Spleen (tissue), 11 donors: Measurements from ENCODE around the gene CFAP157. TPM values are rescaled to one million over a fixed set of nuclear protein-coding genes. Genes with fewer than 3 reads are reported as not detected.

Experiments
- DNase-seq: peaks from one replicate; pipeline ENCODE4 v3.0.0-alpha.2; 2020
- H3K27ac ChIP-seq, 8 donors: fragments of 200-600 bp; sonication (generic) in 7 of 8; 1 replicate in 4 of 8; 2 replicates in 4 of 8; pipeline versions ENCODE4 v1.5.0 to v1.8.0; 2016 to 2021; ENCODE audit warnings: inconsistent platforms in 4 of 8, mild to moderate bottlenecking in 4 of 8, moderate library complexity in 1 of 8
- H3K27me3 ChIP-seq, 7 donors: fragments of 200-600 bp; sonication (generic) in 6 of 7; replicated peaks in 1 of 7; 1 replicate in 4 of 7; 2 replicates in 3 of 7; pipeline versions ENCODE4 v1.5.0 to v1.8.0; 2016 to 2021; ENCODE audit warnings: inconsistent platforms in 3 of 7, mild to moderate bottlenecking in 1 of 7
- H3K36me3 ChIP-seq, 6 donors: fragments of 200-600 bp; sonication (generic) in 5 of 6; 1 replicate in 4 of 6; 2 replicates in 2 of 6; pipeline versions ENCODE4 v1.5.0 to v1.8.0; 2016 to 2021; ENCODE audit warnings: inconsistent platforms in 2 of 6
- H3K4me1 ChIP-seq, 6 donors: fragments of 200-600 bp; sonication (generic) in 5 of 6; 1 replicate in 3 of 6; 2 replicates in 3 of 6; pipeline versions ENCODE4 v1.5.0 to v1.8.0; 2016 to 2021; ENCODE audit warnings: inconsistent platforms in 3 of 6
- H3K4me3 ChIP-seq, 8 donors: fragments of 200-600 bp; sonication (generic) in 7 of 8; 1 replicate in 4 of 8; 2 replicates in 4 of 8; pipeline versions ENCODE4 v1.5.0 to v1.8.0; 2016 to 2021; ENCODE audit warnings: inconsistent platforms in 4 of 8, mild to moderate bottlenecking in 4 of 8, moderate library complexity in 2 of 8
- H3K9me3 ChIP-seq, 8 donors: fragments of 200-600 bp; sonication (generic) in 7 of 8; 1 replicate in 4 of 8; 2 replicates in 4 of 8; pipeline versions ENCODE4 v1.5.0 to v1.8.0; 2016 to 2021; ENCODE audit warnings: inconsistent platforms in 4 of 8
- POLR2A ChIP-seq, 3 donors: fragments of 450-650 bp; IDR thresholded peaks; one replicate each; pipeline ENCODE4 v1.5.1; 2017; ENCODE audit warnings: antibody characterized with exemption in 3 of 3, mild to moderate bottlenecking in 1 of 3
- POLR2AphosphoS5 ChIP-seq, 3 donors: sonication (generic); formaldehyde crosslinking; IDR thresholded peaks; one replicate each; pipeline ENCODE4 v1.5.1; 2017; ENCODE audit warnings: antibody characterized with exemption in 3 of 3
- WGBS, 5 donors: extraction: QIAGEN DNeasy Blood & Tissue Kit in 3 of 5; methylation state at CpG; one replicate each; pipeline versions ENCODE4 v1.1.5 to v1.1.7; 2013 to 2018; 5-methylcytosine and 5-hydroxymethylcytosine counted together
- intact Hi-C: fragments of 100-400 bp; cut with DNase I; formaldehyde crosslinking; loops from one replicate; pipeline ENCODE4 v1.15.0; 2023; ENCODE audit warnings: low total_unique reads
- polyA plus RNA-seq, 3 donors: library from polyadenylated mRNA; stranded (reverse); fragments of 200-250 nt; gene quantifications; one replicate each; pipeline ENCODE4 v1.2.1, GENCODE V29; 2013
- total RNA-seq, 7 donors: library from RNA; depleted of rRNA in 3 of 7; stranded (reverse); fragments of >200 nt in 3 of 7; fragmentation: NEBNext Ultra II Directional in 4 of 7; extraction: Animal tissue kit (Norgen Biotek cat#: 25700) in 4 of 7; gene quantifications; one replicate each; pipeline versions ENCODE4 v1.1.0 to v1.2.1, GENCODE V29; 2016 to 2021
- TF ChIP-seq, protein P1 (sequence below), 11 experiments: fragments of 200-600 bp in 7 of 11; fragments of 450-650 bp in 4 of 11; sonication (generic) in 4 of 11; IDR thresholded peaks in 8 of 11; conservative IDR thresholded peaks in 3 of 11; 1 replicate in 7 of 11; 2 replicates in 4 of 11; pipeline versions ENCODE4 v1.4.0 to v1.8.0; 2016 to 2021; ENCODE audit warnings: antibody characterized with exemption in 11 of 11, inconsistent platforms in 4 of 11, mild to moderate bottlenecking in 1 of 11
- donor health status: healthy with polysubstance abuse.
- donor health status: DM: no; HTN: no; CAD: no; lungs with moderate emphysema.
- donor health status: DM: no; HTN: no; CAD: no.
- donor health status: Bipolar disorder and iron deficiency.
- donor health status: healthy.
- donor health status: DM: no; HTN: no; CAD: no.
- donor health status: DM: yes; HTN: yes; CAD: no.

Gene CFAP157
- total and polyA plus RNA-seq, 10 donors, result 0.09 to 0.21 (median 0.13) TPM; not detected in 3

- intact Hi-C loops, result no loop called here
Observed at GRCh38 chr9:127712371-127712770, 5.6 kb downstream of the CFAP157 start.

DNA sequence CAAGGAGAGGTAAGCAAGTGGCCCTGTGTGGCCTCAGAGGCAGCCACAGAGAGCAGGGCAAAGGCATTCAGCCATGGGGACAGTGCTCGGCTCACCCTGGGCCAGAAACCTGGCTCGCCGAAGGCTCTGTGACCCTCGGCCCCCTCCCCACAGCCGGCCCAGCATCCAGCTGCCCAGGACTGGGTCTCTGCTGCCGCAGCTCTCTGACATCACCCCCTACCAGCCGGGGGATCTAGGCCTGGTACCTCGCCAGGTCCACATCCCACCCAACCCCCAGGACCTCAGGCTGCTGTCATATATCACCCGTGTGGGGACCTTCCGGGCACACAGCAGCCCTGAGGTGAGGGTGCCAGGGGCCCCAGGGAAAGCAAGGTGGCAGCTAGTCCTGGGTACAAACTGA, 6.1 kb downstream of the CFAP157 start:
- Histone ChIP-seq H3K9me3 (no peaks in the 10 kb centered on the region), H3K36me3 (peaks cover 0 to 12% (median 0%) of the 10 kb centered on the region in 6 donors), H3K4me3 (no peak overlapping the region), H3K27me3 (no peaks in the 10 kb centered on the region), H3K27ac (no peak overlapping the region), H3K4me1 (peaks cover 11 to 50% (median 37%) of the 10 kb centered on the region in 6 donors)
- intact Hi-C loops, result no loop called here
- no peak for DNase-seq
- WGBS, 5 donors, result 94 to 100% (median 94%) methylated on average over 2 to 10 of the region's 10 CpGs
- TF ChIP-seq POLR2A (IDR thresholded peaks at IDR 0.05), result no peak
- TF ChIP-seq, protein P1, sequence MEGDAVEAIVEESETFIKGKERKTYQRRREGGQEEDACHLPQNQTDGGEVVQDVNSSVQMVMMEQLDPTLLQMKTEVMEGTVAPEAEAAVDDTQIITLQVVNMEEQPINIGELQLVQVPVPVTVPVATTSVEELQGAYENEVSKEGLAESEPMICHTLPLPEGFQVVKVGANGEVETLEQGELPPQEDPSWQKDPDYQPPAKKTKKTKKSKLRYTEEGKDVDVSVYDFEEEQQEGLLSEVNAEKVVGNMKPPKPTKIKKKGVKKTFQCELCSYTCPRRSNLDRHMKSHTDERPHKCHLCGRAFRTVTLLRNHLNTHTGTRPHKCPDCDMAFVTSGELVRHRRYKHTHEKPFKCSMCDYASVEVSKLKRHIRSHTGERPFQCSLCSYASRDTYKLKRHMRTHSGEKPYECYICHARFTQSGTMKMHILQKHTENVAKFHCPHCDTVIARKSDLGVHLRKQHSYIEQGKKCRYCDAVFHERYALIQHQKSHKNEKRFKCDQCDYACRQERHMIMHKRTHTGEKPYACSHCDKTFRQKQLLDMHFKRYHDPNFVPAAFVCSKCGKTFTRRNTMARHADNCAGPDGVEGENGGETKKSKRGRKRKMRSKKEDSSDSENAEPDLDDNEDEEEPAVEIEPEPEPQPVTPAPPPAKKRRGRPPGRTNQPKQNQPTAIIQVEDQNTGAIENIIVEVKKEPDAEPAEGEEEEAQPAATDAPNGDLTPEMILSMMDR (IDR thresholded peaks at IDR 0.05 in 8 of 11, conservative IDR thresholded peaks at IDR 0.05 in 3 of 11), result no peak
- TF ChIP-seq POLR2AphosphoS5 (IDR thresholded peaks at IDR 0.05), result no peak

More at GRCh38 chr9:127712371-127712770, 5.6 kb downstream of the CFAP157 start:
- peaks cover 0 to 12% (median 0%) of the 10 kb centered on the region in 6 donors for H3K36me3 ChIP-seq
- TF ChIP-seq POLR2A (IDR thresholded peaks at IDR 0.05) (no peak), POLR2AphosphoS5 (IDR thresholded peaks at IDR 0.05) (no peak)
- TF ChIP-seq, protein P1 (IDR thresholded peaks at IDR 0.05 in 8 of 11, conservative IDR thresholded peaks at IDR 0.05 in 3 of 11), result no peak
- H3K27ac ChIP-seq, result no peak overlapping the region
- no peak for DNase-seq
- peaks cover 11 to 50% (median 37%) of the 10 kb centered on the region in 6 donors for H3K4me1 ChIP-seq
- H3K27me3 ChIP-seq, result no peaks in the 10 kb centered on the region
- WGBS, 5 donors, result 90 to 93% (median 90%) methylated on average over 11 of the region's 11 CpGs
- no peak overlapping the region for H3K4me3 ChIP-seq
- H3K9me3 ChIP-seq, result no peaks in the 10 kb centered on the region

- Histone ChIP-seq H3K9me3 (no peaks in the 10 kb centered on the region), H3K4me3 (peak overlapping the region in 7 of 8 donors; percentile 57 to 94 (median 80)), H3K27me3 (no peaks in the 10 kb centered on the region), H3K36me3 (peaks cover 0 to 12% (median 0%) of the 10 kb centered on the region in 6 donors), H3K4me1 (peaks cover 11 to 52% (median 37%) of the 10 kb centered on the region in 6 donors), H3K27ac (peak overlapping the region in 1 of 8 donors; percentile 91)
- TF ChIP-seq POLR2A (IDR thresholded peaks at IDR 0.05) (no peak), POLR2AphosphoS5 (IDR thresholded peaks at IDR 0.05) (no peak)
- TF ChIP-seq, protein P1 (IDR thresholded peaks at IDR 0.05 in 8 of 11, conservative IDR thresholded peaks at IDR 0.05 in 3 of 11), result no peak
- peak; percentile 82 for DNase-seq
- WGBS, 5 donors, result 39 to 82% (median 78%) methylated on average over 8 to 19 of the region's 19 CpGs
- intact Hi-C loops, result no loop called here
Observed at GRCh38 chr9:127714020-127714750, 7.4 kb downstream of the CFAP157 start.

DNA sequence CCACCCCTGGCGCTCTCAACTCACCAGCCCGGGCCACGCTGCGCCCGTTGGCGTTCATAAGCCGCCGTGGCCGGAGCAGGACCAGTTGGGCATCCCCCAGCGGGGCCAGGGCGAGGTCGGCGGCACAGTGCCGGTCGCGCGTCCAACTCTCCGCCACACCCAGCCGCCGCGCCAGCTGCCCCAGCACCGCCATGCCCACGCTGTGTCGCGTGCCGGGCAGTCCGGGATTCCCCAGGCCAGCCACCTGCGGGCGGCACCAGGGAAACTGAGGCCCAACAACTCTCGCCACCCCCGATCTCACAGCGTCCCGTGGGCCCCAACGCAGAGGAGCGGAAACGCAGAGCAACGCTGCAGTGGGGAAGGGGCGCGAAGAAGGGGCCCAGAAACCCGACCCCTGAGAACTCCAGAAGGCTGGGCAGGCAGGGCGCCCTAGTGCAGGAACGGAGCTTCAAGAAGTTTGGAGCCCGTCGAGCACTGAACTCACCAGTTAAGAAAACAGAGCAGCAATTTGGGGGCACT, 8.2 kb downstream of the CFAP157 start:
- H3K27ac ChIP-seq, result peak overlapping the region; percentile 61 to 91 (median 86)
- 0 to 1% (median 0%) methylated on average over 15 to 44 of the region's 44 CpGs for WGBS, 5 donors
- TF ChIP-seq, protein P1 (IDR thresholded peaks at IDR 0.05 in 8 of 11, conservative IDR thresholded peaks at IDR 0.05 in 3 of 11), result no peak
- no peak for TF ChIP-seq POLR2AphosphoS5 (IDR thresholded peaks at IDR 0.05)
- no peak for TF ChIP-seq POLR2A (IDR thresholded peaks at IDR 0.05)
- no peaks in the 10 kb centered on the region for H3K27me3 ChIP-seq
- peaks cover 11 to 61% (median 37%) of the 10 kb centered on the region in 6 donors for H3K4me1 ChIP-seq
- no peaks in the 10 kb centered on the region for H3K9me3 ChIP-seq
- peaks cover 0 to 12% (median 0%) of the 10 kb centered on the region in 6 donors for H3K36me3 ChIP-seq
- H3K4me3 ChIP-seq, result peak overlapping the region; percentile 57 to 94 (median 76)
- intact Hi-C loops, result no loop called here
- DNase-seq, result peak; percentile 87
